ENCODE measurements around the gene CAPN12.

- no peak for TF ChIP-seq CTCF (conservative IDR thresholded peaks at IDR 0.05; ENCODE audit: low read length)
- no peak for TF ChIP-seq EZH2phosphoT487 (IDR thresholded peaks at IDR 0.05; ENCODE audit: borderline replicate concordance)
Observed at GRCh38 chr19:38717855-38718254, 26.4 kb downstream of the CAPN12 start.
